HFFc6 (cell line): ENCODE data around the gene KCNMA1. TPM values are rescaled to one million over a fixed set of nuclear protein-coding genes. Genes with fewer than 3 reads are reported as not detected.

ENCODE experiments used
- DNase-seq: peaks from one replicate; pipeline ENCODE4 v3.0.0-alpha.2; 2018
- H3K27ac Mint-ChIP-seq: 2 replicates; pipeline ENCODE4 v1.8.0; 2020; ENCODE audit warnings: mild to moderate bottlenecking, mixed read lengths
- H3K27me3 Mint-ChIP-seq: 2 replicates; pipeline ENCODE4 v1.8.0; 2021; ENCODE audit warnings: mild to moderate bottlenecking, moderate library complexity, mixed read lengths; ENCODE audit not compliant: insufficient read depth
- H3K36me3 Mint-ChIP-seq: 2 replicates; pipeline ENCODE4 v1.8.0; 2021; ENCODE audit warnings: low read depth, mixed read lengths
- H3K4me1 Mint-ChIP-seq: 2 replicates; pipeline ENCODE4 v1.8.0; 2020; ENCODE audit warnings: low read depth, mixed read lengths
- H3K4me3 Mint-ChIP-seq: 2 replicates; pipeline ENCODE4 v1.8.0; 2020; ENCODE audit warnings: mild to moderate bottlenecking, moderate library complexity, mixed read lengths
- H3K9me3 Mint-ChIP-seq: 2 replicates; pipeline ENCODE4 v1.8.0; 2020; ENCODE audit warnings: mild to moderate bottlenecking, mixed read lengths
- CTCF ChIP-seq: fragments of 200-600 bp; sonication (generic); IDR thresholded peaks from 2 replicates; pipeline ENCODE4 v1.5.0; 2021; ENCODE audit warnings: antibody characterized with exemption, mild to moderate bottlenecking
- total RNA-seq, 6 experiments: library from RNA; stranded (reverse); fragmentation: NEBNext Ultra II Directional; extraction: Animal tissue kit (Norgen Biotek cat#: 25700); gene quantifications; 2 replicates in 1 of 6; 3 replicates in 5 of 6; pipeline ENCODE4 v1.2.3, GENCODE V29; 2021

The KCNMA1 gene
- total RNA-seq, 6 experiments from 2014 or later, result 87.1 to 191 (median 93.5) TPM

GRCh38 chr10:77073663-77073960 is 564.0 kb downstream of the KCNMA1 start:
- Mint-ChIP-seq H3K27me3 (peaks cover 2% of the 10 kb centered on the region; the same call in 1 of the 2 replicates), H3K4me3 (no peak overlapping the region), H3K9me3 (no peaks in the 10 kb centered on the region), H3K36me3 (peaks cover 57% of the 10 kb centered on the region), H3K27ac (no peak overlapping the region), H3K4me1 (peaks cover 11% of the 10 kb centered on the region)
- TF ChIP-seq CTCF, result no peak
- no peak for DNase-seq

DNA sequence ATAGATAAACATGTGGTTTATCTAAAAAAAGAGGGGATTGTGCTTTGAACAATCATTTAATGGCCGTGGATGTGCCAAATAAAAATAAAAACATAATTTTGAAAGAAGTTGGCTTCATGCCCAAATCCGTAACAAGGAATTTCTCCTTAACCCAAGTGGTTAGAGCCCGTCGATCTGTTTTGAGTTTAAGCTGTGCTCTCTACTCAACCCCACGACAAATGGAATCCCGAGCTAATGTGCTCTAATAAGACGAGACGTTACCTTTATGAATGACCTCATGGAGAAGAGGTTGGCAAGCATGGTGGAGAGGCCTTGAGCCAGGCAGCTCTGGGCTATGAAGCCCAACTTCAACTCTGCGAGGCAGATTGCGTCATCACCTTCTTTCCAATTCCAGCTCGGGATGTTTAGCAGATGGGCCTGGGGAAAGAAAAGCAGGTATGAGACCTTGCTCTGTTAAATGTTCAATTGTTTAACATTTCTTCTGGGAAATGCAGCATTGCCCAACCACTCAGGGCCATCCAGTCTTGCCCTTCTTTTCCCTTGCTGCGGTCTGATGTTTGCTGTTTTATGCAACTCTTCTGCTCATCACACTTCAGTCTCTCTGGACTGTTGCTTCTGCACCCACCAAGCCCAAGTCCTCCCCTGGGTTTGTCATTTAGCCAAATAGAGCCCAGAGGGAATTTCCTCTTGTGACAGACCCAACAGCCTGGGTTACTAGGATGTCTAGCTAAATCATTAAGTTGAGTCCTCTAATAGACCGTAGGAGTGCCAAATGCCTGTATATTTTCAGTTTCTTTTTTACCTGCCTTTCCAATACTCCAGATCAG is 564.6 kb downstream of the KCNMA1 start:
- Mint-ChIP-seq H3K27ac (no peak overlapping the region), H3K9me3 (no peaks in the 10 kb centered on the region), H3K27me3 (peaks cover 2% of the 10 kb centered on the region; the same call in 1 of the 2 replicates), H3K4me1 (peaks cover 11% of the 10 kb centered on the region), H3K36me3 (peaks cover 52% of the 10 kb centered on the region), H3K4me3 (no peak overlapping the region)
- no peak for TF ChIP-seq CTCF
- no peak for DNase-seq

- Mint-ChIP-seq H3K27ac (no peak overlapping the region), H3K36me3 (peaks cover 53% of the 10 kb centered on the region), H3K27me3 (peaks cover under 1% of the 10 kb centered on the region; the same call in 1 of the 2 replicates), H3K4me3 (no peak overlapping the region), H3K9me3 (no peaks in the 10 kb centered on the region), H3K4me1 (peaks cover 9% of the 10 kb centered on the region)
- no peak for TF ChIP-seq CTCF
- no peak for DNase-seq
These were observed 565.2 kb downstream of the KCNMA1 start for GRCh38 chr10:77072361-77072835.

- Mint-ChIP-seq H3K27ac (no peak overlapping the region), H3K4me3 (no peak overlapping the region), H3K4me1 (peaks cover 4% of the 10 kb centered on the region; the same call in 1 of the 2 replicates), H3K9me3 (no peaks in the 10 kb centered on the region), H3K36me3 (peaks cover 53% of the 10 kb centered on the region), H3K27me3 (no peaks in the 10 kb centered on the region)
- TF ChIP-seq CTCF, result no peak
- no peak for DNase-seq
These were observed 565.7 kb downstream of the KCNMA1 start for GRCh38 chr10:77071956-77072355.

- H3K9me3 Mint-ChIP-seq, result no peaks in the 10 kb centered on the region
- no peak overlapping the region for H3K4me3 Mint-ChIP-seq
- H3K4me1 Mint-ChIP-seq, result no peaks in the 10 kb centered on the region
- no peak for DNase-seq
- H3K27me3 Mint-ChIP-seq, result no peaks in the 10 kb centered on the region; the same call in 1 of the 2 replicates
- peaks cover 52% of the 10 kb centered on the region for H3K36me3 Mint-ChIP-seq
- TF ChIP-seq CTCF, result no peak
- no peak overlapping the region for H3K27ac Mint-ChIP-seq
These were observed 566.6 kb downstream of the KCNMA1 start for GRCh38 chr10:77071001-77071511.
